ENCODE measurements around the gene ZFR2. TPM values are rescaled to one million over a fixed set of nuclear protein-coding genes. Genes with fewer than 3 reads are reported as not detected.

The ZFR2 gene
- total and polyA plus RNA-seq, 4 donors = not detected

GRCh38 chr19:3808420-3809143 lies 60.3 kb downstream of the ZFR2 start:
- H3K9ac ChIP-seq (ENCODE audit: low read depth in 1 of 2, low read length in 2 of 2) = no peak overlapping the region
- no peak for DNase-seq (ENCODE audit: low spot score)
- no peaks in the 10 kb centered on the region for H3K36me3 ChIP-seq (ENCODE audit: control insufficient read depth in 4 of 4, insufficient read depth in 3 of 4, low read depth in 1 of 4, low read length in 3 of 4)
- WGBS = 79% methylated on average over 33 of the region's 33 CpGs
- no peaks in the 10 kb centered on the region for H3K9me3 ChIP-seq (ENCODE audit: control insufficient read depth in 4 of 4, low read length in 3 of 4)
- H3K4me3 ChIP-seq (ENCODE audit: low read depth in 1 of 3, low read length in 3 of 3) = no peak overlapping the region
- H3K27me3 ChIP-seq (ENCODE audit: control insufficient read depth in 4 of 4, insufficient read depth in 4 of 4, low read length in 3 of 4) = no peaks in the 10 kb centered on the region
- TF ChIP-seq SP1 (IDR thresholded peaks at IDR 0.05) (no peak), FOXA1 (IDR thresholded peaks at IDR 0.05) (no peak), RXRA (IDR thresholded peaks at IDR 0.05) (no peak)
- no peak overlapping the region for H3K27ac ChIP-seq (ENCODE audit: low read depth in 1 of 2, low read length in 2 of 2)
- H3K4me1 ChIP-seq (ENCODE audit: control insufficient read depth in 4 of 4, insufficient read depth in 4 of 4, low read length in 3 of 4) = peaks cover 0 to 10% (median 4%) of the 10 kb centered on the region in 4 donors

GRCh38 chr19:3807574-3808354 lies 61.1 kb downstream of the ZFR2 start:
- no peaks in the 10 kb centered on the region for H3K9me3 ChIP-seq (ENCODE audit: control insufficient read depth in 4 of 4, low read length in 3 of 4)
- peaks cover 0 to 8% (median 0%) of the 10 kb centered on the region in 4 donors for H3K4me1 ChIP-seq (ENCODE audit: control insufficient read depth in 4 of 4, insufficient read depth in 4 of 4, low read length in 3 of 4)
- WGBS = 95% methylated on average over 35 of the region's 35 CpGs
- H3K4me3 ChIP-seq (ENCODE audit: low read depth in 1 of 3, low read length in 3 of 3) = no peak overlapping the region
- H3K27me3 ChIP-seq (ENCODE audit: control insufficient read depth in 4 of 4, insufficient read depth in 4 of 4, low read length in 3 of 4) = no peaks in the 10 kb centered on the region
- no peak overlapping the region for H3K27ac ChIP-seq (ENCODE audit: low read depth in 1 of 2, low read length in 2 of 2)
- TF ChIP-seq CTCF (IDR thresholded peaks at IDR 0.05; ENCODE audit: low read depth, low read length, missing input control) (no peak), ZBTB33 (IDR thresholded peaks at IDR 0.05) (no peak), RAD21 (IDR thresholded peaks at IDR 0.05) (no peak), SP1 (IDR thresholded peaks at IDR 0.05) (no peak)
- no peak overlapping the region for H3K9ac ChIP-seq (ENCODE audit: low read depth in 1 of 2, low read length in 2 of 2)
- DNase-seq (ENCODE audit: low spot score) = no peak
- no peaks in the 10 kb centered on the region for H3K36me3 ChIP-seq (ENCODE audit: control insufficient read depth in 4 of 4, insufficient read depth in 3 of 4, low read depth in 1 of 4, low read length in 3 of 4)

GRCh38 chr19:3807131-3807480 lies 61.7 kb downstream of the ZFR2 start:
- no peak overlapping the region for H3K27ac ChIP-seq (ENCODE audit: low read depth in 1 of 2, low read length in 2 of 2)
- TF ChIP-seq REST (IDR thresholded peaks at IDR 0.05) (no peak), GABPA (IDR thresholded peaks at IDR 0.05 in 1 of 2, conservative IDR thresholded peaks at IDR 0.05 in 1 of 2) (no peak), HNF4G (IDR thresholded peaks at IDR 0.05) (no peak), SP1 (IDR thresholded peaks at IDR 0.05) (no peak), JUND (IDR thresholded peaks at IDR 0.05) (no peak), HNF4A (conservative IDR thresholded peaks at IDR 0.05) (no peak), MAX (IDR thresholded peaks at IDR 0.05) (no peak), FOXA1 (IDR thresholded peaks at IDR 0.05) (no peak), ZBTB33 (IDR thresholded peaks at IDR 0.05) (no peak), TAF1 (conservative IDR thresholded peaks at IDR 0.05) (no peak), RAD21 (IDR thresholded peaks at IDR 0.05) (no peak)

More at GRCh38 chr19:3807131-3807480, 61.7 kb downstream of the ZFR2 start:
- 85% methylated on average over 19 of the region's 19 CpGs for WGBS
- Histone ChIP-seq H3K4me1 (ENCODE audit: control insufficient read depth in 4 of 4, insufficient read depth in 4 of 4, low read length in 3 of 4) (peaks cover 0 to 8% (median 0%) of the 10 kb centered on the region in 4 donors), H3K27me3 (ENCODE audit: control insufficient read depth in 4 of 4, insufficient read depth in 4 of 4, low read length in 3 of 4) (peaks cover 0 to 3% (median 0%) of the 10 kb centered on the region in 4 donors), H3K4me3 (ENCODE audit: low read depth in 1 of 3, low read length in 3 of 3) (no peak overlapping the region), H3K9ac (ENCODE audit: low read depth in 1 of 2, low read length in 2 of 2) (no peak overlapping the region), H3K36me3 (ENCODE audit: control insufficient read depth in 4 of 4, insufficient read depth in 3 of 4, low read depth in 1 of 4, low read length in 3 of 4) (no peaks in the 10 kb centered on the region), H3K9me3 (ENCODE audit: control insufficient read depth in 4 of 4, low read length in 3 of 4) (no peaks in the 10 kb centered on the region)
- DNase-seq (ENCODE audit: low spot score) = no peak
